ENCODE measurements around the gene CIBAR2.

DNA sequence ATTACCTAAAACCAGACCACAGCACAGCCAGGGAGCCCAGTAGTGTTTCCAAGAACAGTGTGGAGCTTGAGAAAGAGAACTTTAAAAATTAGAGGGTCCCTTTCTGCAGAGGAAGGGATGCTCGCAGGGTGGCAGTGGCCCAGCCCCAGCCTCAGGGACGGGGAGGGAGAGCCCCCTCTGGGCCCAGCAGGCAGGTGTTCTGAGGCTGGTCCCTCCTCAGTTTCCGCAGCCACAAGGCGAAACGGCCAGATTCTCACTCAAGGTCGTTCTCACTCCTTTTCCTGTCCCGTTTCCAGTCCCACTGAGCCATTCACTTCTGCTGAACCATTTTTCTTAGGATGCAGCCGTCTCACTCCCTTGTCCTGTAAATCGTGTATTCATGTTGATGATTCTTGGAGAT, 20.0 kb downstream of the CIBAR2 start:
- TF ChIP-seq, protein P1, sequence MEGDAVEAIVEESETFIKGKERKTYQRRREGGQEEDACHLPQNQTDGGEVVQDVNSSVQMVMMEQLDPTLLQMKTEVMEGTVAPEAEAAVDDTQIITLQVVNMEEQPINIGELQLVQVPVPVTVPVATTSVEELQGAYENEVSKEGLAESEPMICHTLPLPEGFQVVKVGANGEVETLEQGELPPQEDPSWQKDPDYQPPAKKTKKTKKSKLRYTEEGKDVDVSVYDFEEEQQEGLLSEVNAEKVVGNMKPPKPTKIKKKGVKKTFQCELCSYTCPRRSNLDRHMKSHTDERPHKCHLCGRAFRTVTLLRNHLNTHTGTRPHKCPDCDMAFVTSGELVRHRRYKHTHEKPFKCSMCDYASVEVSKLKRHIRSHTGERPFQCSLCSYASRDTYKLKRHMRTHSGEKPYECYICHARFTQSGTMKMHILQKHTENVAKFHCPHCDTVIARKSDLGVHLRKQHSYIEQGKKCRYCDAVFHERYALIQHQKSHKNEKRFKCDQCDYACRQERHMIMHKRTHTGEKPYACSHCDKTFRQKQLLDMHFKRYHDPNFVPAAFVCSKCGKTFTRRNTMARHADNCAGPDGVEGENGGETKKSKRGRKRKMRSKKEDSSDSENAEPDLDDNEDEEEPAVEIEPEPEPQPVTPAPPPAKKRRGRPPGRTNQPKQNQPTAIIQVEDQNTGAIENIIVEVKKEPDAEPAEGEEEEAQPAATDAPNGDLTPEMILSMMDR (IDR thresholded peaks at IDR 0.05): no peak
- TF ChIP-seq POLR2A (IDR thresholded peaks at IDR 0.05): no peak

Measured in Peyer's patch (tissue), 4 donors.